Measurements from ENCODE around the gene TLE6. TPM values are rescaled to one million over a fixed set of nuclear protein-coding genes. Genes with fewer than 3 reads are reported as not detected.
"Not testable (repeated sequence)": the region's sequence is repeated elsewhere in the genome, so short reads cannot be mapped to it uniquely, and the experiment has no call there.

The TLE6 gene
- total and polyA plus RNA-seq, 10 of the 15 experiments (the other 5 are each of a cell fraction or from before 2014, with no cell fraction given): 2.7 to 13.8 (median 6.4) TPM

DNA sequence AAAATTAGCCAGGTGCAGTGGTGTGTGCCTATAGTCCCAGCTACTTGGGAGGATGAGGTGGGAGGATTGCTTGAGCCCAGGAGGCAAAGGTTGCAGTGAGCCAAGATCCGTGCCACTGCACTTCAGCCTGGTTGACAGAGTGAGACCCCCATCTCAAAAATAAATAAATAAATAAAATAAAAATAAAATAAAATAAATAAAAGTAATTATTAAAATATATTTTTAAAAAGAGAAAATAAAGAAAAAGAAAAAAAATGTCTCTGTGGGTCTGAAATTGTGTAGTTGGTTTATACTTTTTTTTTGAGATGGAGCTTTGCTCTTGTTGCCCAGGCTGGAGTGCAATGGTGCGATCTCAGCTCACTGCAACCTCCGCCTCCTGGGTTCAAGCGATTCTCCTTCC, 41.5 kb upstream of the TLE6 start:
- RAD21 ChIA-PET (ENCODE audit: unreplicated experiment); H3K36me3 ChIP-seq (ENCODE audit: control insufficient read depth in 2 of 2, insufficient read depth in 2 of 2, low read length in 1 of 2); in situ Hi-C loops (cut with MboI); H3K4me3 ChIP-seq; intact Hi-C loops (cut with micrococcal nuclease; ENCODE audit: unreplicated experiment); DNase-seq (ENCODE audit: low read depth, low spot score); H3K9ac ChIP-seq (ENCODE audit: control insufficient read depth, insufficient read depth, low read length); ATAC-seq; H3K79me2 ChIP-seq (ENCODE audit: control insufficient read depth, insufficient read depth, low read length); H2AFZ ChIP-seq (ENCODE audit: control insufficient read depth, low read depth, low read length); POLR2A ChIA-PET; BruUV-seq (replicated peaks); SMC1A ChIA-PET (ENCODE audit: uncharacterized antibody, unreplicated experiment); H3K27ac ChIP-seq (ENCODE audit: control insufficient read depth, insufficient read depth); H4K20me1 ChIP-seq (ENCODE audit: control insufficient read depth, insufficient read depth); H3K4me2 ChIP-seq (ENCODE audit: control insufficient read depth, insufficient read depth); FAIRE-seq; H3K4me1 ChIP-seq (ENCODE audit: control insufficient read depth, insufficient read depth, low read length); H3K27me3 ChIP-seq (replicated peaks in 1 of 2; ENCODE audit: control insufficient read depth in 2 of 2, insufficient read depth in 2 of 2, low read length in 1 of 2): not testable (repeated sequence)
- peaks cover 23% of the 10 kb centered on the region for H3K9me3 ChIP-seq (replicated peaks; ENCODE audit: control insufficient read depth, insufficient read depth, low read length)
- 98% methylated on average over 4 of the region's 4 CpGs for WGBS (ENCODE audit: insufficient coverage, insufficient replicate concordance, low lambda C conversion rate, missing lambda C conversion rate)
- CTCF ChIA-PET: interaction anchor here (1.7 kb wide), 1 partner anchor 48 kb away, joined by 6 read pairs; no protein-coding TSS in a partner anchor

DNA sequence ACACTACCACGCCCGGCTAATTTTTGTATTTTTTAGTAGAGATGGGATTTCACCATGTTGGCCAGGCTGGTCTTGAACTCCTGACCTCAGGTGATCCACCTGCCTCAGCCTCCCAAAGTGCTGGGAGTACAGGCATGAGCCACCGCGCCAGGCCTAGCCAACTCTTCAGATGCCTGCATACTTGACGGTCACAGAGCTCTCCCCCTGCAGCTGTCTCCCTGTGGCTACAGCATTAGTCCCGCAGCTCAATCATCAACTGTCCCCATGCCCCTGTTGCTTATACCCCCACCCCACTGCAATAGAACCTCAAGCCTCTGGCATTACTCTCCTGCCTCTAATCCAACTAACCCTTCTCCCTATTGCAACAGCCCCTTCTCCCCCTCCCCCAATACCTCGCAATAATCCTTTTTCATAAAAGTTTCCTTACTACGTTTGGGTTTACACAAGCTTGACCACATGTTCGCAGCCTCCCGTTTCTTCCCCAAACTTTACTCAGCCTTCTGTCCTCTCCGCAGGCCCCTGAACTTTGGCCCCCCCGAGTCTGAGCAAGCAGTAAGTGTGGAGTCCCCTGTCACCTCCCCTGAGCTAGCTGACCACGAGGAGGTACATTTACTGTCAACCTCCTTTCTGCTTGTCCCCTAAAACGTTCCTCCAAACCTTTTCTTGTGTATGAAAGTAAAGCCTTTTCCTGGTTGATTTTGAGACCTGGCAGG, 34.3 kb upstream of the TLE6 start:
- DNase-seq (ENCODE audit: low read depth, low spot score) (no peak), FAIRE-seq (no peak), ATAC-seq (no peak)
- CTCF ChIA-PET: interaction anchor here (1.2 to 1.8 kb wide), 2 partner anchors 55 to 161 kb away, joined by 3 to 4 read pairs; no protein-coding TSS in a partner anchor
- H3K79me2 ChIP-seq (ENCODE audit: control insufficient read depth, insufficient read depth, low read length): no peaks in the 10 kb centered on the region
- peaks cover 2% of the 10 kb centered on the region; the same call in 1 of the 2 replicates for H3K4me1 ChIP-seq (ENCODE audit: control insufficient read depth, insufficient read depth, low read length)
- no peak overlapping the region for H3K27ac ChIP-seq (ENCODE audit: control insufficient read depth, insufficient read depth)
- no peak overlapping the region for H2AFZ ChIP-seq (ENCODE audit: control insufficient read depth, low read depth, low read length)
- H3K4me3 ChIP-seq: no peak overlapping the region
- H3K27me3 ChIP-seq (replicated peaks in 1 of 2; ENCODE audit: control insufficient read depth in 2 of 2, insufficient read depth in 2 of 2, low read length in 1 of 2): no peaks in the 10 kb centered on the region
- WGBS (ENCODE audit: insufficient coverage, insufficient replicate concordance, low lambda C conversion rate, missing lambda C conversion rate): 86% methylated on average over 14 of the region's 14 CpGs
- H3K4me2 ChIP-seq (ENCODE audit: control insufficient read depth, insufficient read depth): no peak overlapping the region
- no peak overlapping the region for H3K9ac ChIP-seq (ENCODE audit: control insufficient read depth, insufficient read depth, low read length)
- no TSS peak for BruUV-seq (replicated peaks)
- intact Hi-C loops (cut with micrococcal nuclease; ENCODE audit: unreplicated experiment): loop anchor here (10.0 kb wide), 1 partner anchor 58 kb away; no protein-coding TSS in a partner anchor
- RAD21 ChIA-PET (ENCODE audit: unreplicated experiment): no interaction called here
- in situ Hi-C loops (cut with MboI): no loop called here
- SMC1A ChIA-PET (ENCODE audit: uncharacterized antibody, unreplicated experiment): no interaction called here
- H4K20me1 ChIP-seq (ENCODE audit: control insufficient read depth, insufficient read depth): no peaks in the 10 kb centered on the region
- H3K36me3 ChIP-seq (ENCODE audit: control insufficient read depth in 2 of 2, insufficient read depth in 2 of 2, low read length in 1 of 2): no peaks in the 10 kb centered on the region; a peak in 2 of 4 replicates
- no peaks in the 10 kb centered on the region; the same call in 2 of the 3 replicates for H3K9me3 ChIP-seq (replicated peaks; ENCODE audit: control insufficient read depth, insufficient read depth, low read length)
- POLR2A ChIA-PET: interaction anchor here (1.1 to 1.3 kb wide), 2 partner anchors 7 to 42 kb away, joined by 4 to 6 read pairs; partner anchors contain the start of gene ZNF57
- TF ChIP-seq, protein P1, sequence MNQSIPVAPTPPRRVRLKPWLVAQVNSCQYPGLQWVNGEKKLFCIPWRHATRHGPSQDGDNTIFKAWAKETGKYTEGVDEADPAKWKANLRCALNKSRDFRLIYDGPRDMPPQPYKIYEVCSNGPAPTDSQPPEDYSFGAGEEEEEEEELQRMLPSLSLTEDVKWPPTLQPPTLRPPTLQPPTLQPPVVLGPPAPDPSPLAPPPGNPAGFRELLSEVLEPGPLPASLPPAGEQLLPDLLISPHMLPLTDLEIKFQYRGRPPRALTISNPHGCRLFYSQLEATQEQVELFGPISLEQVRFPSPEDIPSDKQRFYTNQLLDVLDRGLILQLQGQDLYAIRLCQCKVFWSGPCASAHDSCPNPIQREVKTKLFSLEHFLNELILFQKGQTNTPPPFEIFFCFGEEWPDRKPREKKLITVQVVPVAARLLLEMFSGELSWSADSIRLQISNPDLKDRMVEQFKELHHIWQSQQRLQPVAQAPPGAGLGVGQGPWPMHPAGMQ (IDR thresholded peaks at IDR 0.05; ENCODE audit: borderline replicate concordance): no peak
- TF ChIP-seq SMC3 (IDR thresholded peaks at IDR 0.05; ENCODE audit: borderline replicate concordance, low read length) (no peak), EZH2 (IDR thresholded peaks at IDR 0.05; ENCODE audit: borderline replicate concordance, control insufficient read depth, low read depth, low read length) (no peak), SPI1 (IDR thresholded peaks at IDR 0.05; ENCODE audit: borderline replicate concordance, insufficient read depth, low read depth, low read length) (no peak), BACH1 (IDR thresholded peaks at IDR 0.05; ENCODE audit: borderline replicate concordance) (no peak), SMAD5 (IDR thresholded peaks at IDR 0.05; ENCODE audit: low read depth) (no peak), RAD51 (IDR thresholded peaks at IDR 0.05) (no peak), PAX5 (IDR thresholded peaks at IDR 0.05; ENCODE audit: borderline replicate concordance, low read depth, low read length) (no peak), HDGF (IDR thresholded peaks at IDR 0.05) (no peak), TAF1 (IDR thresholded peaks at IDR 0.05; ENCODE audit: borderline replicate concordance, low read depth, low read length) (no peak)
- TF ChIP-seq, protein P2, sequence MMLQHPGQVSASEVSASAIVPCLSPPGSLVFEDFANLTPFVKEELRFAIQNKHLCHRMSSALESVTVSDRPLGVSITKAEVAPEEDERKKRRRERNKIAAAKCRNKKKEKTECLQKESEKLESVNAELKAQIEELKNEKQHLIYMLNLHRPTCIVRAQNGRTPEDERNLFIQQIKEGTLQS (IDR thresholded peaks at IDR 0.05; ENCODE audit: borderline replicate concordance, extremely low read depth, low read depth, low read length): no peak
- TF ChIP-seq, protein P3, sequence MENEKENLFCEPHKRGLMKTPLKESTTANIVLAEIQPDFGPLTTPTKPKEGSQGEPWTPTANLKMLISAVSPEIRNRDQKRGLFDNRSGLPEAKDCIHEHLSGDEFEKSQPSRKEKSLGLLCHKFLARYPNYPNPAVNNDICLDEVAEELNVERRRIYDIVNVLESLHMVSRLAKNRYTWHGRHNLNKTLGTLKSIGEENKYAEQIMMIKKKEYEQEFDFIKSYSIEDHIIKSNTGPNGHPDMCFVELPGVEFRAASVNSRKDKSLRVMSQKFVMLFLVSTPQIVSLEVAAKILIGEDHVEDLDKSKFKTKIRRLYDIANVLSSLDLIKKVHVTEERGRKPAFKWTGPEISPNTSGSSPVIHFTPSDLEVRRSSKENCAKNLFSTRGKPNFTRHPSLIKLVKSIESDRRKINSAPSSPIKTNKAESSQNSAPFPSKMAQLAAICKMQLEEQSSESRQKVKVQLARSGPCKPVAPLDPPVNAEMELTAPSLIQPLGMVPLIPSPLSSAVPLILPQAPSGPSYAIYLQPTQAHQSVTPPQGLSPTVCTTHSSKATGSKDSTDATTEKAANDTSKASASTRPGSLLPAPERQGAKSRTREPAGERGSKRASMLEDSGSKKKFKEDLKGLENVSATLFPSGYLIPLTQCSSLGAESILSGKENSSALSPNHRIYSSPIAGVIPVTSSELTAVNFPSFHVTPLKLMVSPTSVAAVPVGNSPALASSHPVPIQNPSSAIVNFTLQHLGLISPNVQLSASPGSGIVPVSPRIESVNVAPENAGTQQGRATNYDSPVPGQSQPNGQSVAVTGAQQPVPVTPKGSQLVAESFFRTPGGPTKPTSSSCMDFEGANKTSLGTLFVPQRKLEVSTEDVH (IDR thresholded peaks at IDR 0.05; ENCODE audit: low read depth, partially characterized antibody): no peak

Measured in GM12878 (cell line).